ENCODE data around the gene PRLR.
"Not testable (repeated sequence)": the region's sequence is repeated elsewhere in the genome, so short reads cannot be mapped to it uniquely, and the experiment has no call there.

Gene PRLR

DNA sequence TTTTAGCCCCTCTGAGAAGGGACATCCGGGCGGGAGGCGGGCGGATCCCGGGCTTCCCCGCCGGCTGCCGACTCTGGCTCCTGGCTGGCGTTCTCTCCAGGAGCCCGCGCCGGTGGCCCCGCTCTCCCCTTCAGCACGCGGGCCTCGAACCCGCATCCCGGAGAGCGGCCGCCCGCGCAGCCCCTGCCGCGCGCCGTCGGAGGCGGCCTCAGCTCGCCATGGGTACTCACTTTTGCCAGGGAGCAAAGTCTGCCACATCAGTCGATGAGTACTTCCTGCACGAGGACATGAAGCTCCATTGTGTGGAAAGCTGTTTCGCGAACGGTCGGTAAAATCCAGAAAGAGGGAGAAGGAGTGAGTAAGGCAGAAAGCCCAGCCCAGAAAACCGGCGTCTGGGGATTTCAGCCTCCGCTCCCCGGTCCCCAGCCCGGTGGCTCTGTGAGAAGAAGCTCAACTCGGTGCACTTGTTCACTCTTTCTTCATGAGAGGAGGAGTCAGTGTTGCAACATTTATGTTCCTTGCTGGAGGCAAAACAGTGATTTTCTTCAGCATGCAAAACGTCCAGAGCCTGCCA is at the start of gene PRLR:
PRLR (minus strand) TSS at position 450 of the 574 bp plus-strand sequence. CDS start 140,867 bp downstream, outside the sequence.
- DNase-seq (ENCODE audit: low spot score) = peak; percentile 28

DNA sequence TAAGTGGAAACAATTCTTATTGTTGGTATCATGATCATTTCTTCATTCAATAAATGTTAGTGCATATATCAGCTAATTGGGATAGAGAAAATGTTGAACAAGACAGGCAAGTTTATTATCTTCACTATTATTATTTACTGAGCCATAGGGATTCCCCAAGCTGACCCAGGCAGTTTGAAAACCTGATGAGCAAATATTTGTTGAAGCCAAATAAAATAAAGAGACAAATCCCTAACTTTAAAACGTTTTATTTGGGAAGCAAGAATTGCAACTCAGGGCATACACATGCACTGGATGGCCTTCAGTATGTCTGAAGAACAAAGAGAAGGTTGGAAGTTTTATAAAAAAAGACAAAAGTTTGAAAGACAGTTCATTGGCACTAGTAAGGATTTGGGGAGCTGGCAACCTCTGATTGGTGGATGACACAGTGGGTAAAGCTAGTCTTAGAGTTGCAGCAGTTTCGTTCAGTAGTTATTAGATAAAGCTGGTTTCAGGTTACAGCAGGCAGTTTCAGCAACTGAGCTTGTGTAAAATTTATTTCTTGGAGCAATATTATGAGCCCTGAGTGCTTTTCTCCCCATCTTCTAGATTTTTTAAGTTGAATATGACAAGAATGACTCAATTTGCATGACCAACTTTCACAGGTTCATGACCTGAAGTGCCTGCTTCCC is 44.7 kb upstream of the PRLR start:
- no peak for DNase-seq (ENCODE audit: low spot score)

GRCh38 chr5:35269006-35269405 is 38.7 kb upstream of the PRLR start:
- DNase-seq (ENCODE audit: low spot score) = no peak

DNA sequence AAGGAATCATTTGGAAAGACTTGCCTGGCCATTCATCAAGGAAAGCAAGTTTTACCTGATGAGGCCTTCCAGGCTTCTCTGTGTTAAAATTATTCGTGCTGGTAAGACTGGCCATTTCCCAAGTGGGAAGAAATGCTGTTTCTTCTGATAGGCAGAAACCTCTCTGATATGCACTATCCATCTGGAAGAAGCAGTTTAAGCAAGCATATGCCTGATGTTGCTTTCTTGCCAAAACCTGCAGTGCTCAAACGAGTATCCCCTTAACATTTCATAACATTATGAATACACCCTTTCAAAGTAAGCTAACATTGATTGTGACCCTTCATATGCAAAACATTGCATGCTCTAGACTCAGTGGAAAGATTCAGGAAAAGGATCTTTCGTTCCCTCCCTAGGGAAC is 36.0 kb upstream of the PRLR start:
- no peak for DNase-seq (ENCODE audit: low spot score)

- no peak for DNase-seq (ENCODE audit: low spot score)
These were observed 34.2 kb upstream of the PRLR start for GRCh38 chr5:35264509-35264908.

DNA sequence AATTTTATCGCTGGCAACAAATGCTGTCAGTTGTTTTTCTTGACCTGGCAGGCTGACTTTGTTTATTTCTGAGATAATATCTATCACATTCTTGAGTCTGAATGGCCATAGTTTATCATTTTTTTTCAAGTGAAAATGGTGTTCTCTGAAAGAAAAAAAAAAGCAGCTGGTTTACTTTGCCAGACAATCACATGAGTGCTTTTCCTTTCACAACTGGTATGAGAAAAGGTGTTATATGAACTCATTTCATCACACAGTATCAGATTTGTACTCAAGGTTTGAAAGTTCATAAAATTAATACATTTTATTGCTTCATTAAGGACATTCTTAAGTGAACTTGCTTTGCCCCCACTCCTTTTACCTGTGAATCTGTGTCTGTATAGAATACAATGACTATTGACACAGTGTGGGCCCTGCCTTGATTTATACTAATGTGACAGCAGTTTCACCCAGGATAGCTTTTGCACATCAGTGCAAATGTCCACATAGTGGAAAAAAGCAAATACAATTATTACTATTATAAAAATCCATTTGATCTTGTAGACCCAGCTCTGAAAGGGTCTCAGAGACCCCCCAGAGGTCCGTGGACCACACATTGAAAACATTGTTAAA is 33.1 kb upstream of the PRLR start:
- DNase-seq (ENCODE audit: low spot score) = no peak

- DNase-seq (ENCODE audit: low spot score) = no peak
These were observed 23.3 kb upstream of the PRLR start for GRCh38 chr5:35253582-35253981.

GRCh38 chr5:35252963-35253362 is 22.7 kb upstream of the PRLR start:
- no peak for DNase-seq (ENCODE audit: low spot score)

DNA sequence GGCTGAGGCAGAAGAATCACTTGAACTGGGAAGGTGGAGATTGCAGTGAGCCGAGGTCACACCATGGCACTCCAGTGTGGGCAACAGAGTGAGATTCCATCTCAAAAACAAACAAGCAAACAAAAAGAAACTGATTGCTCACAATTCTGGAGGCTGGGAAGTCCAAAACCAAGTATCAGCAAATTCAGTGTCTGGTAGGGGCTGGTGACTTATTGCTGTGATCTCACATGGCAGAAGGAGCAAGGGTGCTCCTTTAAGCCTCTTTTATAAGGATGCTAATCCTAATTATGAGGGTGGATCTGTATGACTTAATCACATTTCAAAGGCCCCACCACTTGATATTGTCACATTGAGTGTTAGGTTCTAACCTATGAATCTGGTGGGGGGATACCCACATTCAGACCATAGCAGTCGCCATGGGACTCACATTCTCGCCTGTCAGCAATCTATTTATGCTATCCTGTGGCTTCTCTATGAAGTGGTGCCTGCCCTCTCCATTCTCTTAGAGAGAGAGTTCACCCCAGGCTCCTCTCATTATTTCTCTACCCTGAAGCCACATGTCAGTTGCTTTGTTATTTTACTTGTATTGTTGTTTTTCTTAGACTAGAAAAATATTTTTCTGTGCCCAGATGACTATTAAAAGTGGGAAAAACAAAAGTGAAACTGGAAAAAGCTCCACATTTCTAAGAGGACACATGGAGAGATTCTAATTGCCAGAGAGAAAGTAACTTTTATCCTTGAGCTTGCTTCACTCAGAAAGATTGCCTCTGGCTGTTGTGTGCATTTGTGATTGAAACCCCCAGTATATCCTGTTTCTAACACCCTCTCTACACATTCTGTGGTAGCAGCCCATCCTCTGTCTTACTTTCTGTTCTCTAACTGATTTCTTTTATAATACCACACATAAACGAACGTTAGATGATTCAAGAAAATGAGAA is 18.8 kb upstream of the PRLR start:
- no peak for DNase-seq (ENCODE audit: low spot score)

DNA sequence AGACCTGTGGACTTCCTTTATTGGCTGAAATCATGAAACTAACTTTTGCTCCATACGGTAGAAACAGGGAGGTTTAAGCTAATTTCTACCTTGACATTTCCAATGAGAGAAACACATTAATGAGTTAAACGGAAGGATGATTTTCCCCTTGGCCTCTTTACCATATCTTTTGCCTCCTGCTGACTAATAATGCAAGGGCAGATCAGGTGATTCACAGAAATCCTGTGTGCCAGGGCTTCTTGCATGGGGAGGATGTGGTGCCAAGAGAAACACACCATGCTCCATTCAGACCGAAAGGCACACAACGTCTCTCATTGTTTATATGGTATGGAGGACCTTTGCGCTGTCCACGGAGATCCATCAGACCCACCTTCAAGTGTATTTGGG is 17.4 kb upstream of the PRLR start:
- no peak for DNase-seq (ENCODE audit: low spot score)

DNA sequence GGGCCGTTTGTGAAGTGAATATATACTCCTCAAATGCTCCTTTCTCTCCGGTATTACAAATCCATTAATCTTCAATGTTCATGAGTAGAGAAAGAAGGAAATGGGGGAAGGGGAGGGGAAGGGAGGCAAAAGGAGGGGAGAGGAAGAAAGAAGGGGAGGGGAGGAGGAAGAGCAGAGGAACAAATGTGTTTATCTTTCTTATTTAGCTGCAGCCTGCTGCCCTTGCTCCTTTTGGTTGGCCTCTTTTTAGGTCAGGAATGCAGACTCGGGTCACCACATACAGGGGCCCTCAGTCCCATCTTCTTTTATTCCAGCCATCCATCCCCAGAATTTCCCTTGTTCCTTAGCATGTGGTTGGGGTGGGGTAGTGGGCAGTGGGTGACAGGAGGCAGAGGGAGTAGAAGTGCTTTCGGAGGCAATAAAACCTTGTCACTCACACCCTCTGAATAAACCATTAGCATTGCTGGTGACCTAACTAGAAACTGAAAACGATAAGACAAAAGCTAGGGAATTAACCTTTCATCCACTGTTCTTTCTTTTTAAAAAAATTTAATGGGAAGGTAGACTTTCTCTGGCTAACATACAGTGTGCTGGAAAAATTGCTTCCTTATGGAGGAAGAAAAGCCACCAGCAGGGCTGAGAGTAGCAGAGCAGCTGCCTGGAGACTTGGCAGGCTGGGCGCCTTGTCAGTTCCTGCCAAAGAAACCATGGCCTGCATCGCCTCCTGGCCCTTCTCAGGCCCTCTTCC is 16.8 kb upstream of the PRLR start:
- no peak for DNase-seq (ENCODE audit: low spot score)

GRCh38 chr5:35246411-35246810 is 16.1 kb upstream of the PRLR start:
- DNase-seq (ENCODE audit: low spot score) = no peak

DNA sequence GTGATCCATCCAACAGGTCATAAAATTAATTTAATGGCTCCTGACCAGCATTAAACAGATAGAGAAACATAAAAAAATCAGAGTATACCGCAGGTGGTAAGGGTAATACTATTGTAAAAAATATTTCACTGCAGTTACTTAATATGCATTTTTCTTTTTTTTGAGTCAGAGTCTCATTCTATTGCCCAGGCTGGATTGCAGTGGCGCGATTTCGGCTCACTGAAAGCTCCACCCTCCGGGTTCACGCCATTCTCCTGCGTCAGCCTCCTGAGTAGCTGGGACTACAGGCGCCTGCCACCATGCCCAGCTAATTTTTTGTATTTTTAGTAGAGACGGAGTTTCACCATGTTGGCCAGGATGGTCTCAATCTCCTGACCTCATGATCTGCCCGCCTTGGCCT is 15.1 kb upstream of the PRLR start:
- DNase-seq (ENCODE audit: low spot score) = not testable (repeated sequence)

DNA sequence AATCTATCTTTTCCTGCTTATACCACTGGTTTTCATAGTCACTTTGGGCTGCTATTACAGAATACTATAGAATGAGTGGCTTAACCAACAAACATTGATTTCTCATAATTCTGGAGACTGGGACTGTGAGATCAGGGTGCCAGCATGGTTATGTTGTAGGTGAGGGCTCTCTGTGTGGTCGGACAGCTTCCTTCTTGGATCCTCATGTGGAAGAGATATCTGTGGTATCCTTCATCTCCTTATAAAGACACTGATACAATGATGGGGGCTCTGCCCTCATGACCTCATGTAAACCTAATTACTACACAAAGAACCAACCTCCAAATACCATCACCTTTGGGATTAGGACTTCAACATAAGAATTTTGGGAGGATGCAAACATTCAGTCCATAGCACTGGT is 13.9 kb upstream of the PRLR start:
- no peak for DNase-seq (ENCODE audit: low spot score)

DNA sequence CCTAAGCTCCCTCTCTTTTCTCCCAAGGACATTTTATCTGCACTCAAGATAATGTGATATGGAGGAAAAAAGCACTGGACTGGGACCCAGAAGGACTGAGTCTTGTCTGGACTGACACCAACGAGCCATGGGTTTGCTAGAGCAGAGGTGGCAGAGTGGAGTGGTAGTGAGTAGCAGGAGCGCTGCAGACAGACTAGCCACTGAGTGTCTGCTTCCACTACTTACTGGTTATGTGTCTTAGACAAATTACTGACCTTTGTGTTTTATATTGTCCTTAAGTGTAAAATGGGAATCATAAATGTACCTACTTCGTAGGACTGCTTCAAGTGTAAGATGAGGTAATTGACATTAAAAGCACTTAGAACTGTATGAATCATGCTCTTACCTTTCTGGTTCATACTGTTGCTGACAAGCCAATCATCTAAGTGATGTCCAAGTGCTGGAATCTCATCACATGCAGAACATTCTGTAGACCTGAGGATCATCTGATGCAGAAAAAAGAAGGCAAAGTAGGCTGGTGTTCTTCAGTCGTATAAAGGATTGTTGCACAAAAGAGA is 12.5 kb upstream of the PRLR start:
- no peak for DNase-seq (ENCODE audit: low spot score)

DNA sequence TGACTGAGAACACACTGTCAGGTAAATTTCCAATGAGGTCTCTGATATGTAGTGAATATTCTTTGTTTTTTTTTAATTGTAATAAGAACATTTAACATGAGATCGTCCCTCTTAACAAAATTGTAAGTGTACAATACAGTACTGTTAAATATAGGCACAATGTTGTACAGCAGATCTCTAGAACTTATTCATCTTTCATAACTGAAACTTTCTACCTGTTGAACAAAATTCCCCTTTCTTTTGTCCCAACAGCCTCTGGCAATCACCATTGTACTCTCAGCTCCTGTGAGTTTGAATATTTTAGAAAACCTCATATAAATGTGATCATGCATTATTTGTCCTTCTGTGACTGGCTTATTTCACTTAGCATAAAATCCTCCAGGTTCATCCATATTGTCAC is 10.6 kb upstream of the PRLR start:
- no peak for DNase-seq (ENCODE audit: low spot score)

GRCh38 chr5:35239911-35240610 is 9.8 kb upstream of the PRLR start:
- no peak for DNase-seq (ENCODE audit: low spot score)

DNA sequence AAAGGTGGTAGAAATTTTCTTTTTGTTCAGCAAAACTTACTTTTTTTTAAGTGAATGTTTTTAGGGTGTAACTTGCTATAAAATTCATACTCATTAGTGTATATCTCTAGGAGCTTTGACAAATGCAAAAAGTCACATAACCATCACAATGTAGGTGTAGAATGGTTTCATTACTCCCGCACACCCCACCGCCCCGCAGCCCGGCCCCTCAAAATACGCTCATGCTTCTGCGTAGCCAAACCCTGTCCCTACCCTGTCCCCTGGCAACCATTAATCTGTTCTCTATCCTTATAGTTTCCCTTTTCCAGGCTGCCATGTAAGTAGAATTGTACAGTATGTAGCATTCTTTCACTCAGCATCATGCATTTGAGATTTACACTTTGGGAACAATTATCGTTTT is 9.2 kb upstream of the PRLR start:
- no peak for DNase-seq (ENCODE audit: low spot score)

DNA sequence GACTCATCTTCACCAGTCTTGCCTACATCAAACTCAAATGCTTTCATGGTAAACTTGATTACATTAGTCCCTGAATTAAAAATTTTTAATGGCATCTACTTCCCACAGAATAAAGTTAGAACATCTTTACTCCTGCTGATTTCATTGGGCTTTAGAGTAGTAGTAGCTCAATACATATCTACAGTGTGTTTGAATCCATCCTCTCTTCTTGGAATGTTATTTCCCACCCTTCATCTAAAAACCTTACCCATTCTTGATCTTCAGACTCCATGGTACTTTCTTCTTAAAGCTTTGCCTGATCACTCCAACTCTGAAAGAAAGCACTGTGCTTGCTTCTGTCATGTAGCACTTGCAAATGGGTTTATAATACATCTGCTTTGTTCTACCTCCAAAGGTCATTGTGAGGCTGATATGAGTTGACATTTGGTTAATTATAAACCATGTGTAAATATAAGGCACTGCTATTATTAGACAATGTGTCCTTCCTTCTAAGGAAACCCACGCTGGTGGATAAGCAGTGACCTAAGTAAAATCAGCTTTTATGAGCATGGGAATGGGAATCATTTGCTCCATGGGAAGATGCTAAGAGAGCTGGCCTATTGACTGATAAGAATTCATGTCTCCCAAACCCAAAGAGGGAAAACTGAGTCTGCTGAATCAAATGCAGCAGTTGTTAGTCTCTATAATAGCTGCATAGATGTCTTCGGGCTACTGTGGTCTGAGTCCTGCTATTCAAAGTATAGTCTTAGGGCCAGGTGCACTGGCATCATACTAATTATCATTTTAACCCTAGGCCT is 7.5 kb upstream of the PRLR start:
- no peak for DNase-seq (ENCODE audit: low spot score)

DNA sequence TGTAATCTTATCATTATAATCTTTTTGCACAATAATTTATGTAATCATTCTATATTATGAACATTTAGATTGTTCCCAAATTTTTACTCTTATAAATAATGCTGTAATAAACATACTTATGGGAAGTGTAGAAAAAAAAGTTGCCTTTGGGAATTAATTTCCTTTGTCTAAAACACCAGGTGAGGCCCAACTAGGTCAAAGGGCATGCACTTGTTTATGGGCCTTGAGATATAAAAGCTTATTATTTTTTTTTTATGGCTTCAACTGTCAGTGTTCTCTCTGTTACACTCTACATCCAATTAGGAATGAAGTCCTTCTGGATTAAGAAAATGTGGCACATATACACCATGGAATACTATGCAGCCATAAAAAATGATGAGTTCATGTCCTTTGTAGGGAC is 6.5 kb upstream of the PRLR start:
- no peak for DNase-seq (ENCODE audit: low spot score)

Measured in D341Med (cell line).